T1000 (cell line): Measurements from ENCODE around the gene NAV2.

Experiments
- DNase-seq: peaks from one replicate; lab custom pipeline; 2025; ENCODE audit warnings: mixed read lengths; lab: John Stamatoyannopoulos, UW

Gene NAV2

GRCh38 chr11:19977941-19978340 is 265.3 kb downstream of the NAV2 start:
- no peak for DNase-seq

DNA sequence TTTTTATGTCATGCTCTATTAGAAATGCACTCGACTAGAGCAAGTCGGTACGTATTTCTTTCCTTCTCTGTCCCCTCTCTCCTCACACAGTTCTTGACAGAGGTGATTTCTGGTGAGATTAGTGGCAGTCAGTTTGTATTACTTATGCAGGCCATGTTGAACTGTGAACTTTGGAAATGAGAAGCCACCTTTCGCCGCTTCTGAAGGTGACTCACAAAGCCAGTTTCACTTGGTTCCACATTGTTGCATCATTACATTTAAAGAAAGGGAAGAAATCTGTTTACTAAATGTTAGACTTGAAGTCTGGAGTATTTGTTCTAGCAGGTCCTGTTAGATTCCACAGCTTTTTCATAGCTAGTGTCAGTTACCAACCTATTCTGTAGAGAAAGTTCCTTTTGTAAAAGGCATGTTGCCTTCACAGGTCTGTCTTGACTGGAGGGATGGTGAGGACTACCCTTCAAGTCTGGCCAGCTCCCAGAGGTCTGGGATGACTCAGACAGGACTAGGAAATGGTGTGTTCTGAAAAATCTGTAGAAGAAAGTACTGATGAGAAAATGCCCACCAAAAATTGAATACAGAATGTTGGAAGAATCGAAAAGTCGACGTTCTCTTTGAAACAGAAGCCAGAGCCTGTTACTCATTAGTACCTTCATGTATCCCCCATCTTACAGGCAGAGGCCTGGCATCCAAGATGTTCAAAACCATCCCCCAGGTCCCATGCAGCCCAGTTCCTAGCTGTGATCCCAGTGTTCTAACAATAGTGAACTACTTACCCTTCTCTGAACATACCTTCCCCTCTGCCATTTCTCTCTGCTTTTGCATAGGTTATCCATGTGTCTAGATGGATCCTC is 266.3 kb downstream of the NAV2 start:
- no peak for DNase-seq

- DNase-seq = no peak
Observed at GRCh38 chr11:19979519-19979845, 266.8 kb downstream of the NAV2 start.

DNA sequence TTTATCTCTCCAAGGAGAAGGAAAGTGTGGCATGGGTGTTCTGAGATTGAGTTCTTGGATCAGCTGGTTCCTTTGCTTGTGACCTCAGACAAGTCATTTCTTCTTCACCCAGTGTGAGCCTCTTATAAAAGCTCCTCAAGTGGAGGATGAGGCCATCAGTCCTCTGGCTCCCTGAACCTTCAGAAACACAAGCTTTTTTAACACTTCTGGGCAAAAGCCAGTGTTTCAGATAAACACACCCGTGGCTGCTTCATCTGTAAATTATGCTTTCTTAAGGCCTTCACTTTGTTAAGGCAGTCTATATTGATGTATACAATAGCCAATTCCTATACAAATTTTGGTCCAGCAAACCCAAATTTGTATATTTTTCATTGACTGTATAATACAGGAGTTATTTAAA is 267.8 kb downstream of the NAV2 start:
- no peak for DNase-seq

DNA sequence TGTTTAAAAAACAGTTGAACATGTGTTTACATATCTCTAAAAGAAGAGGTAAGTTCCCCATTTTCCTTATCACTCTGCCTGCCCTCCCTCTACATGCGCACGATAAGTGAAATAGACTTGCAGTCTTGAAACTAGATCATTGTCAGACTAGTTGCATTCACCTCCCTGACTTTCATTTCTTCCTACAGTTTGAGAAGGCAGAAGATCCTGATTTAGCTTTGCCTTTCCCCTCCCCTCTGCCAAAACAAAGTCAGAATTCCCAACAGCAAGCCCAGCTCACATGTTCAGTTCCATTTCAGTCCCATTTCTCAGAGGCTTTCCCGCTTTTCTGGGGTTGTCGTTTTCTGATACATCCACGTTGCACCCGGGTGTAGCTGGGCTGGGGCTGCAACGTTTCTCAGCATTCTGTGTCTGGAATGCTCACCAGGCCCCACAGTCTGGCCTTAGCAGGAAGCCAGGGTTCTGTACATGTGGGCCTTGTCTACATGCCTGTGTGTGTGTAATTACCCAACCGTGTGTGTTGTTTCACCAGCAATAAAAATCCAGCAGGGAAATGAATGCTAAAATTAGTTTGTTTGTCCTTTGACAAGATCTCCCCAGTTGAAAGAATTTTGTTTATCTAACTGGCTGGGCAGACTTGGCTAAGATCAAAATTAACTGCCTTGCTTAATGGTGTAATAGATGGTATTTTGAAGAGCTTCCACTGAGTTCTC is 268.5 kb downstream of the NAV2 start:
- no peak for DNase-seq

- DNase-seq = no peak
Observed at GRCh38 chr11:19982774-19983495, 270.3 kb downstream of the NAV2 start.

DNA sequence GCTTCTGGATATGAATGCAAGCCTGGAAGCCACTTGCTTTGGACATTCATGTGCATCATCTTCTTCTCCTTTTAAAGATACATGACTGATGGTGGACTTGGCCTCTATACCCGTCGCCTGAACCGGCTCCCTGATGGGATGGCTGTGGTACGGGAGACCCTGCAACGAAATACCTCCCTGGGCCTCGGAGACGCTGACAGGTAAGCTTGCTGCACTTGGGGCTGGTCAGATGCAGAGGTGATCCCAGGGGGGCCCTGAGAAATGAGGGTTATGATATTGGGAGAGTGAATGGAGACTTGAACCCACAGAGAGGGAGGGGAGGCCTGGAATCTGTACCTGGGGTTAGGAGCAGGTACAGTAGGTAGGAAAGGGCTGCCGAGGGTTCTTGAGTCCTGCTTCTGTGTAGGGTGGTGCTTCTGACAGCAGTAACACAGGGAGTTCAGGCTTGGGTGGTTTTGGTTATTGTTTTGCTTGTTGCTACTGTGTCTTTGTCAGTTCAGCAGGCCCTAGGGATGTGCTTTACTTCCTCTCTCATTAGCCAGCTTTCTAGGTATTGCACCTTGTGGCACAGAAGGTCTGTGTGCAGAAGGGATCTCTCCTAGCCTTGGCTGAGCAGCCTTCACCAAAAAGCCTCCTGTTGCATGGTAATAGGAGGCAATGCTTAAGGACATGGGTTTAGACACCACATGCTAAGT is 271.6 kb downstream of the NAV2 start:
- no peak for DNase-seq

DNA sequence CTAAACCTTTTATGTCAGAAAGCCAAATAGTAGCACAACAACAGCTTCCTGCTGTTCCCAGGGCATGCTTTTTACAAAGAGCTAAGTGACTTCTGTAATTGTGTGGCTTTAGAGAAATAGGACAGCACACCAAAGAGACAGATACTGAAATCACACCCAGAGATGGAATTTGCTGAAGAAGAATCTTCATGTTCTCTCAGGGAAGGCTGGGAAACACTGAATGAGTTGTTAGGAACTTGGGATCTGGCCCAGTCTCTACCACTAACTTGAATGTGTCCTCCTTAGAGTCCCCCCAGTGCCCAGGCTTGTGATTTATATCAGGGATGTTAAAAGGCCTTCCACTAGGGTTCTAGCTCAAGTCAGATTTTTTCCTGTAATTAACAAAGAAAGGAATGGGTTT is 272.5 kb downstream of the NAV2 start:
- DNase-seq = no peak

GRCh38 chr11:19987331-19987801 is 274.7 kb downstream of the NAV2 start:
- no peak for DNase-seq

- no peak for DNase-seq
Observed at GRCh38 chr11:19988598-19988997, 276.0 kb downstream of the NAV2 start.

- DNase-seq = no peak
Observed at GRCh38 chr11:19989191-19989590, 276.6 kb downstream of the NAV2 start.

GRCh38 chr11:19992162-19992561 is 279.5 kb downstream of the NAV2 start:
- no peak for DNase-seq

- DNase-seq = no peak
Observed at GRCh38 chr11:19992998-19993397, 280.4 kb downstream of the NAV2 start.

DNA sequence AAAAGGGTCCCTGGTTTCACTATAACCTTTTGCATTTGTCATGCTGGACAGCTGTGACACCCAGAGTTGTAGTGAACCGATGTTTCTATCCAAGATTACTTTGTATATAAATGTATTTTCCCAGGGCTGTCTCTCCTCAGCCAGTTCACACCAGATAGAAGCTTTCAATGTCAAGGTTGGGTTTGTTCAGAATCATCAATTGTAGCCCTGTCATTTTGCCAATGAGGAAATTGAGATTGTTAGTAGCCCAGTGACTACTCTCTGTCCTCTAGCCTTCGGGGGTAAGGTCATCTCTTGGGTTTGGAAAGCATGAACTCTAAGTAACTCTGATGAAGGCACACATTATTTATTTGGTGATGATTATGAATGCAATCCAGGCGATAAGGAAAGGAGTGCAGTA is 282.0 kb downstream of the NAV2 start:
- no peak for DNase-seq

GRCh38 chr11:19995145-19995544 is 282.5 kb downstream of the NAV2 start:
- DNase-seq = peak; percentile 30

- DNase-seq = no peak
Observed at GRCh38 chr11:19996571-19996970, 283.9 kb downstream of the NAV2 start.

- DNase-seq = no peak
Observed at GRCh38 chr11:20000022-20000350, 287.3 kb downstream of the NAV2 start.

DNA sequence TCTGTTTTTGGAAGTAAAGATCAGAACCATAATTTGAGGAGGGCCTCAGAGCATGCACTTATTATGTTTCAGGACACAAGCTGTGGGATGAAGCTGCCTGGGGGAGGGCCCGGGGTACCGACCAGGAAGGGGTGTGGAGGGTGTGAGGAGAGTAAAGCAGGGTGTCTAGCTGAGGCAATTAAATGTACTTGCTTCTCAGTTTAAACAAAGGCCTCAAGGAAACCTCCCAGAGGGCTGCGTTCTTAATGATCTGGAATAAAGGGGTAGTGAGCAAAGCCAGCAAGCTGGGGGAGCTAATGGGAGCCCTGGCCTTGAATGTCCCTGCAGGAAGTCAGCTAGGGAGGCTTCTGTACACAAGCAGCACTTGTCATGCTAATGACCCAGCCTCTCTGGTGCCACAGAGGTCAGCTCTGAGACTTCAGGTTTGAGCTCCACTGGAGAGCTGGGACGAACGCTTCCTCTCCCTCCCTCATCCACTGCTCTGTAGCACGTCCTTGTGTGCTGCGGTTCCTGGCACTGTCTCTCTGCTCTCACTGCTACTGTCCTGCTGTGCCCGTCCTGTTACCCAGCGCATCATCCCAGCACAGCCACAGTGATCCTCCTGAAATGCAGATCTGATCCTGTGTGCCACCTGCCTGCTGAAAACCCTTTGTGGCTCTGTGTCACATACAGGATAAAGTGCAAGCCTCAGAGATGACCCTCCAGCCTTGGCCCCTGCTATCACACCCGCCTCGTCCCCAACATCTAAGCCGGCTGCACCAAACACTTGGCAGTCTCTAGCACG is 287.9 kb downstream of the NAV2 start:
- no peak for DNase-seq

- DNase-seq = no peak
Observed at GRCh38 chr11:20002312-20003216, 289.9 kb downstream of the NAV2 start.

- no peak for DNase-seq
Observed at GRCh38 chr11:20003351-20003750, 290.7 kb downstream of the NAV2 start.
